DMS114 treated with DMSO at 0.1 percent for 48 hours (cell line): ENCODE results near the gene SYAP1.
A peak's percentile ranks its signal among the peaks of the same experiment; 100 is the strongest.
"Not testable (repeated sequence)": the region's sequence is repeated elsewhere in the genome, so short reads cannot be mapped to it uniquely, and the experiment has no call there.

Experiments
- DNase-seq: peaks from one replicate; lab custom pipeline; 2025; ENCODE audit not compliant: unreplicated experiment; lab: John Stamatoyannopoulos, UW

Gene SYAP1

DNA sequence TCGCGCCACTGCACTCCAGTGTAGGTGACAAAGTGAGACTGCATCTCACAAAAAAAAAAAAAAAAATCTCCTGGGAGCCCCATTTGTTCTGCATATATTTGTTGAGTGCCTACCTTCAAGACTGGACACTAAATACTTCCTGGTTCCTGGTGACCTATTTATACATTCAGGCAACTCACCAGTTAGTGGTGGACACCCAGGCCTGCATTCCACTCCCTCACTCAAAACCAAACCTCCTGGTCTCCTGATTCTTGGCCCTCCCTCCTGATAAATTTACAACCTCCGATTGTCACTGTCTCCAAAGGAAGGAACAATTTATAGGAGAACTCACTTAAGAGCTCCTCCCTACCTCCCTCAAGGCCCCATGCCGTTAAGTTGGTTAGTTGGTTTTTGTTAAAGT is 3.1 kb downstream of the SYAP1 start:
- DNase-seq, result no peak

DNA sequence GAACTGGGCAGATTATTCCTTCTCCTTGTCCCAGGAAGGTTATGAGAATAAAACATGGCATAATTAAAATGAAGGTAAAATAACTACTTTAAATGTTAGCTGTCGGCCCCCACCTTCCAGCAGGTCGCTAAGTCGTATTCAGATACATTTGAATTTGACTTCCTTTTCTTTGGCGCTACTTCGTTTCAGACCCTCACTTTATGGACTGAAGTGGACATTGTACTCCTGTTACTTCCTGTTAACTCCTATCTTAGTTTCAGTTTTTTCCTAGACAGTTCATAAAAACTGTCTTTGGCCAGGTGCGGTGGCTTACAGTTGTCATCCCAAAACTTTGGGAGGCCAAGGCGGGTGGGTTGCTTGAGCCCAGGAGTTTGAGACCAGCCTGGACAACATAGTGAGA is 5.7 kb downstream of the SYAP1 start:
- no peak for DNase-seq

DNA sequence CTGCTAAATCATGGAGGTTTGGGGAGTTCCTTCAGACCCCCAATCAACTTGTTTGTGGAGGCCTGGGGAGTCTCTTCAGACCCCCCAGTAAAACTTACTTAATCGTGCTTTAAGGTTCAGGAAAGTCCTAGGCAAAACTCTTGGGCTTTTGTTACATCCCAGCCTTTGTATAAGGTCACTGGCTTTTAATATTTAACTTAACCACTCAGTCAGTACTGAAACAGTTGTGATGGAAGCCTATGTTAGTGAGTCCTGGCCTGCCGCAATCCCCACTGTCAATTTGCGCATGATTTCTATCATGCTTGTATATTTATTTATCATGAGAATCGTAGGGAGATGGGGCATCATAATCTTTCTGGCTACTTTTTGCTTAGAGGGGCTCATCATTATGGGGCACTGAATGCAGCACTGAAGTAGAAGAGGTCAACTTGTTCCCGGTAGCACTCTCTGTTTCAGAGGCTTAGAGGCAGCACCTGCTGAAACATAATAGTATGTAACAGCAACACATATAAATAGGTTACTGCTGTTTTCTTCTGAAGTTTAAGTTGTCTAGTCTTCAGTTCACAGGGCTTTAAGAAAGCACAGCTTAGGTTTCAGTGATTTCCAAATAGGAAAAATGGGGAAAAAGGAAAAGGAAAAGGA is 7.1 kb downstream of the SYAP1 start:
- DNase-seq, result not testable (repeated sequence)

DNA sequence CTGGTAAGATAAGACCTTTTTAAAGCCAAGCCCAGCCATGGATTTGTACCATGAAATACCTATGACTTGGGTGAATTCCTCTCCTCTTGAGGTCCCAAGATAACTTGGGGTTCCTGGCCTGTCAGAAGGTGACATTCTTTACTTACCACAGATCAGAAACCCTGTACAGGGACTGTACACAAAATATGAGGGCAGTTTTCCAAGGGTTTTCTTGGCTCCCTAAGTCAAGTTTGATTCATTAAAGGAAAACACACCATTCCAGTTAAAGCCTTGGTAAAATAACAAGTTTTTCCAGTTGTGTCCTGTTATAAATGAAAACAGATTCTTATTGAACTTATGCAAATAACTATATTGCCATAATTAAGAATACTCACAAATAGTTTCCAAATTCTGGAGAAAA is 8.2 kb downstream of the SYAP1 start:
- no peak for DNase-seq

DNA sequence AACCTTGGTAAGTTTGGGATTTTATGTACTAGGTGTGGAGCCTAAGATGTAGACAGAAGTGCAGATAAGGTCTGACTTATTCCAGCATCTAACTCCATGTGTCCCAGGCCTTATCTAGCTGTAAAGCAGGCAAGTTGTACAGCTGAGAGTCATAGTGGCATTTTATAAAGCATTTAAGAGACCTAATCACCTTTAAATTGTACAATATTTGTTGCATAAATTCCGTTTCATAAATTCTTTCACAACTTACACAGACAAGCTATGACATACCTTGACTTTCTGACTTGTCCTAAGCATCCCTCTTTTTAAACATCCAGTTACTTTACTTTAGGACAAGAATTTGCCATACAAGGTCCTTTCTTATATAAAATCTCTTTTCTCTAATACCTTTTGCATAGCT is 11.0 kb downstream of the SYAP1 start:
- no peak for DNase-seq

DNA sequence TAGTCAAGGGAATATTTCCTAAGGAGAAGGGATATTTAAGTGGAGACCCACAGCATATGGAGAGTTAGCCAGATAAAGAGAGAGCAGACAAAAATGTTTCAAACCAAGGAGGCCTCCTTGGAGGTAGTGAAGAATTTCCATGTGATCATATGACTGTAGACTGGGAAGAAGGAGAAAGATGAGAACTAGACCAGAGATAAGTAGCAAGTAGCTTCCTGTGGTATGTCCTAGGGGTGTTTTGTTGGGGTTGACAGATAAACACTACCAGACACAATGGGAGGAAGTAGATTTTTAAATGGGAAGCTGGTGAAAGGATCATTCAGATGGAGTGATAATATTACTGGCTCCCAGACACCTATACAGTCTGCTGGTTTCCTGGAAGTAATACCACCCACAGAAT is 13.6 kb downstream of the SYAP1 start:
- DNase-seq, result no peak

DNA sequence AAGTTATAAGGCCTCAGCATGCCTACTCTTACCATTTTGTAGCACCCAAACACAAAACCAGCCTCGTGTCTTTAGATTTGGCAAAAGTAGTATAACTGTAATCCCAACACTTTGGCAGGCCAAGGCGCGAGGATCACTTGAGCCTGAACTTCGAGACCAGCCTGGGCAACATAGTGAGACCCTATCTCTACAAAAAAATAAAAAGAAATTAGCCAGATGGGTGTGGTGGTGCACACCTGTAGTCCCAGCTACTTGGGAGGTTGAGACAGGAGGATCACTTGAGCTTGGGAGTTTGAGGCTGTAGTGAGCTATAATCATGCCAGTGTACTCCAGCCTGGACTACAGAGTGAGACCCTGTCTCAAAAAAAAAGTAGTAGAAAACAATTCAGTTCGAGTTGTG is 17.6 kb downstream of the SYAP1 start:
- no peak for DNase-seq

DNA sequence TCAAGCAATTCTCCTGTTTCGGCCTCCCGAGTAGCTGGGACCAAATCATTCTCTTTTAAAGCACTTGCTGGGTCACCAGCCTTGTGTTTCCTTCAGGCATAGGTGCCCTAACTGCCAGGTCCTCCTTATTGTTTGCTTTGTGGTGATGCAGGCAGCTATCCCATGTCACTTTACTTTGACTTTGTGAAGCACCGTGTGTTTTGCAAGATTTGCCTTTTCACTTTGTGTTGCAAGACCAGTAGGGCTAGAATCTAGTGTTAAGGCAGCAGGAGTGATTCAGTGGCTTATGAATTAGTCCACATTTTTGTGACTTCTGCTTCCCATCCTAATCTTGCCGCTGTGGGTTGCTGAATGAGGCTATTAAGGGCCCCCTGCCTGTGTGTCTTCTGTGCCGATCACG is 20.2 kb downstream of the SYAP1 start:
- no peak for DNase-seq

DNA sequence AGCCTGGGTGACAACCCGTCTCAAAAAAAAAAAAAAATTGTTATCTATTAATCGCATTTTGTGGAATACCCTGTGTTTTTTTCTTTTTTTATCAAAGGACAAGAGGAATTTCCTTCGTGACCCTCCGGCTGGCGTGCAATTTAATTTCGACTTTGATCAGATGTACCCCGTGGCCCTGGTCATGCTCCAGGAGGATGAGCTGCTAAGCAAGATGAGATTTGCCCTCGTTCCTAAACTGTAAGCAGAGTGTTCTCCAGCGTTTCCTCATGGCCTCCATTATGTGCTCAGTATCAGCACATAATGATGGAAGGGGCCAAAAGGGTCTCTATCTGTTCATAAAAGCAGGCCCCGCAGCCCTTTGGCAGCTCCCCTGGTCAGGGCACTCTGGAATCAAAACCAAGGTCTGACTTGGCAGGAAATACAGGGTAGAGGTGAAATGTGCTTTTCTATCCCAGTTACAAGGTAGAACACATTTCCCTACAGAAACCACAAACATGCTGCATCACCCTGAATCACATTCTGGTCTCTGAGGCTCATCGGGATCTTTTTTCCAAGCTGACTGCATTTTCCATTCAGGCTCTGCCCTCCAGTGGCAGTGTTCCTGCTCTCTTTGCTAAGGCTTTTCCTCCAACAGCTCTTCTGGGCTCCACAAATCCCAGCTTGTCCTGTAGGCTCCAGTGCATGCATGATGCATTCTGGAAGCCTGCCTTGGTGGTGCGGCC is 24.4 kb downstream of the SYAP1 start:
- no peak for DNase-seq

DNA sequence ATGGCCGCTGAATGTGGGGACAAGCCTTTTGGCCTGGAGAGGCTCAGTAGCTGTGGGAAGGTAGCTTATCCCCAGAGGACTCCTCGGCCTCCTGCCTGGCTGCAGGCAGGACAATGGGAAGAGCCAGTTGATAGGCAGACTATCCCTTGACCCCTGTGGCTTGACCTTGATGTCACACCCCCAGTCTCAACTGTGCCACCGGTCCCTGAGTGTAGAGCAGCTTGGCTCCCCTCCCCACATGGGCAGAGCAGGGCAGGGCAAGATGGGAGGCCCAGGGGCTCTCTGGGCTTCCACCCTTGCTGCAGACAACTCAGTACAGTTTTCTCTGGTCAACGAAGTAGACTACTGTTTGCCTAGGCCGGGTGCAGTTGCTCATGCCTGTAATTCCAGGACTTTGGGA is 25.7 kb downstream of the SYAP1 start:
- DNase-seq, result no peak

DNA sequence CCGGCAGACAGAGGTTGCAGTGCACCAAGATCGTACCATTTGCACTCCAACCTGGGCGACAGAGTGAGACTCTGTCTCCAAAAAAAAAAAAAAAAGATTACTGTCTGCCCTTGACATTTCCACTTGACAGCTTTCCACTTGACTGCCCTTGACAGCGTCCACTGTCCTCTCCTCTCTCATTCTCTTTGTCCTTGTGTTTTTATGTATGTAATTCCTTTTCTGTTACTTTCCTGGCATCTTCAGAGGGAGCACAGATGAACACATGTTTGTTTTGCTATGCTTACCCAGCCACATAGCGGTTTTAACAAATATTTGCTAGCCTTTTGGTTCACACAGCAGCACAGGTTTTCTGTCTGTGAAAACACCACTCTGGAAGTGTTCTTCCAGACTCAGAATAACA is 26.2 kb downstream of the SYAP1 start:
- no peak for DNase-seq

DNA sequence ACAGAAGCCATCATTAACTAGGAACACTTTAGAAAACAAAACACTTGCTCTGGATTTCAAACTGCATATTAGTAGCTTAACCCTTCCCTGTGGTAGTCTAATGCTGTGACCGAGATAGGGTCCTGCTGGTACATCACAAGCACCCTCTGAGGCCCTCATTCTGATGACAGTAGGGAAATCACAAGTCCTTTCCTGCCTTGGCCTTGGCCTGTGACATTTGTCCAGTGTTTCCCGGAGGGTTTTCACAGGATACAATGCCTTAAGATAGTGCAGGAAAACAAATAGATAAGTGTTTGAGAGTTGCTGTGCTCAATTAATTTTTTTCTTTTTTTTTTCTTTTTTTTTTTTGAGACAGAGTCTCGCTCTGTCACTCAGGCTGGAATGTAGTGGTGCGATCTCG is 29.0 kb downstream of the SYAP1 start:
- DNase-seq, result no peak

DNA sequence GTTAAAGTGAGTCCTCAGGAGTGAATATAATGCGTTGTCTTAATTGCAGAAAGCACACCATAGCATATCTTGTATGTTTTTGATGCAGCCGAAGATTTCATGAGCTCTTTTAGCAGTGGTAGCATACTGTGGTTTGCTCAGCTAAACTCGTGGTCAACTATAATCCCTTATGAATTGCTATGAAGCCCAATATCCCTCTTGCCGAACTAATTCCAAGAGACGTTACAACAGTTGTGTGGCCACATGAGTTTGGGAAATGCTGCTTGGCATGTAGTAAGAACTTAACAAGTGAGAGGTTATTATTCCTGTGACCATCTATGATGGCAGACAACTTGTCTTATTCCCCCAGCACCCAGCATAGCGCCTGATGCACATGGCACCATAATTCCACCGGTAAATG is 30.7 kb downstream of the SYAP1 start:
- no peak for DNase-seq

DNA sequence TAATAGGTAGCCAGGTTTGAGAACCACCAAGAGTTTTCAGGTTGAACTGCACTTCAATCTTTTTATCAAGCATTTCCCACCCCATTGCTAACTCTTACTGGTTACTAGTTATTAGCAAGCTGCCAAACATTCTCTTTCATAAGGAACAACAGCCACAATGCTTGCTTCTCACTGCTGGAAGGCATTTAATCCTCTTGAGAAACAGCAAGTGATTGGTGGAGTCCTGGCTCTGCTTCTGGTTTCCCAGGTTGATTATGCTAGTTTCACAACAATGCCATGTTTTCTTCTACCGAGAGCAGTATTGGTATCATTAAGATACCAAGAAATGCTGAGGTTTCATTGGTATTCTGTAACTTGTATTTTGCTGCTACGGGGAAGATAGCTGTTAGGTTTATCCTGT is 34.6 kb downstream of the SYAP1 start:
- DNase-seq, result no peak

DNA sequence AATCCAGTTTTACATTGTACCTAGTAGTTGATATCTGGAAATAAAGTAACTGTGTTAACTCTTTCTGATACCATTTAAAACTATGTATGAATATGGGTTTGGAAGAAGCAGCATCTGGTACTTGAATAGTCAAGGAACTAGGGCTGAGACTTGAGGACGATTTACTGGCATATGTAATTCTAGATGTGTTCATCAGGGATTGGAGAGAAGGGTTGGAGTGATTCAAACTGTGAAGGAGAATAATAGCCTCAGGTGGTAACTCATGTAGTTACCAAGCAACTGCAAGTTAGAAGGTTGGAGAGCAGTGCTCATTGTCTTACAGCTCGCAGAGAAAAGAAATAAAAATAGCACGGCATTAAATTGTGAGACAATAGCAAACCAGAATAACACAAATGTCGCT is 37.3 kb downstream of the SYAP1 start:
- DNase-seq, result no peak

DNA sequence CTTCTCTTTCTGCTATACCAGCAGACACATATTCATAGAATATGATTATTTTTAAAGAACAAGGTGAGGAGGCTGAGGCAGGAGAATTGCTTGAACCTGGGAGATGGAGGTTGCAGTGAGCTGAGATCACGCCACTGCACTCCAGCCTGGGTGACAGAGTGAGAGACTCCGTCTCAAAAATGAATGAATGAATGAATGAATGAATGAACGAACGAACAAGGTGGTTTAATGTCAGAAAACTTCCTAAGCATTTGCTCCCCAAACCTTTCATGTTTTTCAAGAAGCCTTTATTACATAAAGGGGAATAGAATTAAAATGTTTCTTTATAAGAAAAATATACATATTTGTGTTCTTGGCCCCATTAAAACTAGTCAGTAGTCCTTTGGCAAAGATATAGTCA is 42.1 kb downstream of the SYAP1 start:
- not testable (repeated sequence) for DNase-seq

DNA sequence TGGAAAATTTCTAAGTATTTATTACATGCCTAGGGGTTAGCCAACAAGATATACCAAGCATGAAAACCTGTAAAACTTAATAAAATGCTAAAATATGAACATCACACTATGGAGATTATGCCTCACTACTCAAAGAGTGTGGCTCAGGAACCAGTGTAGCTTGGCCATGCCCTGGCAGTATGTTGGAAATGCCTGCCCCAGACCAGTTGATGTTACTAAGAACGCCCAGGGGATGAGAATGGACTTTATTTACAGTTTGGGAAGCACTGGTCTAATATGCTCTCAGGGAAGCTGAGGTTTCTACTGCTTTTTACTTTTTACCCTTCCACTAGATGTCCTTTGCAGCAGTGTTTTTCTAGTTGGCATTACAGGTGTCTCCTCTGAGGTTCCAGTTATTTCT is 43.2 kb downstream of the SYAP1 start:
- no peak for DNase-seq

DNA sequence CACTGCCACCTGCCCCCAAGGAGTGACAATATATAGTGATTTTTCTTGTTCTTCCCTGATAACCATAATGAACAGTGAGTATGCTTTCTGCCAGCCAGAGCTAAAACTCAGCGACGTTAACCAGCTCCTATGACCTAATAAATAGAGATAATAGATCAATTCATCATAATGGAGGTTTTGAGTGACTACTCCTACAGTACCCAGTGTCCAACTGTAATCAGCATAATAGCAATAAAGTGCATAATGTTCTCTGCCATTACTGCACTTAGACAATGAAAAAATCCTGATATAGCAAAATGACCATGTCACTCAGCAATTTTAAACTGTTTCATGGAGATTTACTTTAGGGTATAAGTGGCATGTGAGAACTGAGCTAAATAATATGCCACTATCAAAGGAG is 46.2 kb downstream of the SYAP1 start:
- no peak for DNase-seq

DNA sequence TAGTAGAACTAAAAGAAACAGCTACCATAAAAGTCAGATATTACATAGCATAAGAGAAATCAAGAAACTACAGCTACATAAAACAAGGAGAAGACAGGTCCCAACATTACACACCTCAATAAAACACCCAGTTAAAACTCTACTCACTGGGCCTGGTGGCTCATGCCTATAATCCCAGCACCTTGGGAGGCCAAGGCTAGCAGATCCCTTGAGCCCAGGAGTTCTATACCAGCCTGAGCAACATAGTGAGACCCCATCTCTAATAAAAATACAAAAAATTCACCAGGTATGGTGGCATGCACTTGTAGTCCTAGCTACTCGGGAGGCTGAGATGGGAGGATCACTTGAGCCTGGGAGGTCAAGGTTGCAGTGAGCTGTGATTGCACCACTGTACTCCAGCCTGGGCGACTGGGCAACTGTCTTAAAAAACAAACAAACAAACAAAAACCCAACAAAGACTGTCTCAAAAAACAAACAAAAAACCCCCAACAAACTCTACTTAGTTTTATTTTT is 51.6 kb downstream of the SYAP1 start:
- no peak for DNase-seq

DNA sequence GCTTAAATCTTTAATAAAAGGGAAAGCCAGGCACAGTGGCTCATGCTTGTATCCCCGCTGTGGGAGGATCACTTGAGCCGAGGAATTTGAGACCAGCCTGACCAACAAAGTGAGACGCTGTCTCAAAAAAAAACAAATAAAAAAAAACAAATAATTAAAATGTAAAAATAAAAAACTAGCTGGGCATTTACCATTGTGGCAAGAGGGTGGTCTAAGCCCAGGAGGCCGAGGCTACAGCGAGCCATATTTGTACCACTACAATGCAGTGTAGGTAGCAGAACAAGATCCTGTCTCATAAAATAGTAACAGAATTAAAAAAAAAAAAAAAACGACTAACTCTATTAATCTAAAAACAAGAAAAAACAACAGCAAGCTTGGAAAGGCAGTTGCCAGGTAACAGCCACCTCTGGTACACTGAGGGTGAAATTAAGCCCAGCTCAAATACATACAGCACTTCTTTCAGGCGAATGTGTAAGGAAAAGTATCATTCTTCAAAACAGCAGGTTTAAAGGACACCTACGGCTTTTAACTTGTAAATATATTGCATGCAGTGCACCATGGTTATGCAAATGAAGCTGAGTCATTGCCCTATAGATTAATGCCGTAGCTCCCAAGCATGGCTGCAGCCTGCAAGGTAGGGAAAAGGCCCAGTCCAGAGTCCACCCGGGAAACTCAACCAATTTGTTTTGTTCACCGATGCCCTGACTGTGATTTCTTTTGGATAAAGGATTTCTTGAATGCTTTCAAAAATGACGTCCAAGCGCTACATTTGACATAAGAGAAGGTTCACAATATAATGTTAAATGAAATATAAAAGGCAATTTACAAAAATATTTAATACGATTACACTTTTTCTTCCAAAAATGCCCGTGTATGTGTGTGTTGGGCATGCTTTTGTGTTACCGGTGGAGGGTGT is 52.3 kb downstream of the SYAP1 start:
- peak; percentile 70 for DNase-seq

DNA sequence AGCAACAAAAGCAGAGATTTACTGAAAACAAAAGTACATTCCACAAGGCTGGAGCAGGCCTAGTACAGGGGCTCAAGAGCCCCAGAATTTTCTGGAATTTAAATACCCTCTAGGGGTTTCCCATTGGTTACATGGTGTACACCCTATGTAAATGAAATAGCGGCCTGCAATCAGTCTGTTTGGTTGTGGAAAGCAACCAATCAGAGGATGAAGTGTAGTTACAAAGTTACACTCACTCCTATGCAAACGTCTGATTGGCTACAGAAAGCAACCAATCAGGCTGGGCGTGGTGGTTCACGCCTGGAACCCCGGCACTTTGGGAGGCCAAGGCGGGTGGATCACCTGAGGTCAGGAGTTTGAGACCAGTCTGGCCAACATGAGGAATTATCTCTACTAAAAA is 53.0 kb downstream of the SYAP1 start:
- DNase-seq, result no peak

DNA sequence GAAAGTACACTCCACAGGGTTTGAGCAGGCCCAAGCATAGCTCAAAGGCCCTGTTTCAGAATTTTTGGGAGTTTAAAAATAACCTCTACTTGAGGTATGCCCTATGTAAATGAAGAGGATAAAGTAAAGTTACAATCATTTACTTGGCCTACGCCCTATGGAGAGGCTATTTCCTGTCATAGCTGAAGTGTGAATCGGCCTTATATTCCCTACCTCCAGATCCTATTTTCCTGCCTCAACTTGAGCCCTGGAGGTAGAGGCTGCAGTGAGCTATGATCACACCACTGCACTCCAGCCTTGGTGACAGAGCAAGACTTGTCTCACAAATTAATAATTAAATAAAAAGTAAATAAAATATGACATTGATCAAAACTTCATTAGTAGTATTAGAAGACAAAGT is 55.3 kb downstream of the SYAP1 start:
- DNase-seq, result no peak
